GM19025 (cell line): ENCODE data around the gene LBHD2.

Experiments used
- ATAC-seq: cut with Tn5 transposase; IDR thresholded peaks from one replicate; pipeline ENCODE4 v1.9.1; 2021; ENCODE audit warnings: mild to moderate bottlenecking, low read depth, moderate library complexity; ENCODE audit not compliant: unreplicated experiment

The LBHD2 gene

DNA sequence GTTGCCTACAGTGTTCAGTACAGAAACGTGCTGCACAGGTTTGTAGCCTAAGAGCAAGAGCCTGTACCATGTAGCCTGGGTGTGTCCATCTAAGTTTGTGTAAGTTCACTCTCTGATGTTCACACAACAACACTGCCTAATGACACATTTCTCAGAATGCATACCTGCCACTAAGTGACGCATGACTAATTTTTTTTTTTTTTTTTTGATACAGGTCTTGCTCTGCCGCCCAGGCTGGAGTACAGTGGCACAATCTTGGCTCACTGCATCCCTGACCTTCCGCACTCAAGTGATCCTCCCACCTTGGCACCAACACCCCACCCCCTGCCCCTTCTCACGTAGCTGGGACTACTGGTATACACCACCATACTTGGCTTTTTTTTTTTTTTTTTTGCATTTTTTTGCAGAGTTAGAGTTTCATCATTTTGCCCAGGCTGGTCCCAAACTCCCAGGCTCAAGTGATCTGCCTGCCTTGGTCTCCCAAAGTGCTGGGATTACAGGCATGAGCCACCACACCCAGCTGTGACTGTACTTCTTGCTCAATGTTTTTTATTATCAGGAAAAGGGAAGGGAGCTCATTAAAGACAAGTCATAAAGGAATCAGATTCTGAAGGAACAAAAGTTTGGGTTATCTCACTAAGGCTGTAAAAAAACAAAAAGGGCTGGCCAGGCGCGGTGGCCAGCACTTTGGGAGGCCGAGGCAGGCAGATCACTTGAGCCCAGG is 16.6 kb upstream of the LBHD2 start:
- no peak for ATAC-seq

DNA sequence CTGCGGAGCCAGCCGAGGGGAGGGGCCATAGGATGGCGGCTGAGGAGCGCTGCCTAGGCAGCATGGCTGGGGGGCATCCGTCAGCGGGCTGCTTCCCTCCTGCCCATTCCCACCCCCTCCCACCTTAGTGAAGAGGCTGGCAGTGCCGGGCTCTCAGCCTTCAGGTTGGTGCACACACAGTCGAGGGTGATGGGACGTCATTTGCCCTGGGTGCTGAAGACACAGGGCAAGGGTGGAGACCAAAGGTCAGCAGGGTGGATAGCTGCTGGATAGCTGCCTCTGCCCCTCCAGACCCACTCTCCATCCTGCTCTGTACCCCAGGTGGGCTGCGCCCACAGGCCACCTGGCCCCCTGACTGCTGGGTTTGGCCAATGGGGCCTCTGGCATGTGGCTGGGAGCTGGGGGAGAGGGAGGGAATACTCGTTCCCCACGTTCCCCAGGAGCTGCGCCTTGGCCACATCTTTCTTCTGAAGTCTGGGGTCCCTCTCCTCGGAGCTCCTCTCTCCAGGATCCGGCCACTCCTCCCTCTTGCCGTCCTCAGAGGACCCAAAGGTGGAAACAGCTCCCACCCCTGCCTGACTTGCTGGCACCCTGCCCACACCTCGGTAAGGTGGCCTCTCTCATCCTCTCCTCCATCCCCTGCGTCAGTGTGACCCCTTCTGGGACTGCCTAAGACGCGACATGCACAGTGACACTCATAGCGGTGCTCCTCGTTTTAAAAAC is 15.5 kb upstream of the LBHD2 start:
- ATAC-seq, result no peak

DNA sequence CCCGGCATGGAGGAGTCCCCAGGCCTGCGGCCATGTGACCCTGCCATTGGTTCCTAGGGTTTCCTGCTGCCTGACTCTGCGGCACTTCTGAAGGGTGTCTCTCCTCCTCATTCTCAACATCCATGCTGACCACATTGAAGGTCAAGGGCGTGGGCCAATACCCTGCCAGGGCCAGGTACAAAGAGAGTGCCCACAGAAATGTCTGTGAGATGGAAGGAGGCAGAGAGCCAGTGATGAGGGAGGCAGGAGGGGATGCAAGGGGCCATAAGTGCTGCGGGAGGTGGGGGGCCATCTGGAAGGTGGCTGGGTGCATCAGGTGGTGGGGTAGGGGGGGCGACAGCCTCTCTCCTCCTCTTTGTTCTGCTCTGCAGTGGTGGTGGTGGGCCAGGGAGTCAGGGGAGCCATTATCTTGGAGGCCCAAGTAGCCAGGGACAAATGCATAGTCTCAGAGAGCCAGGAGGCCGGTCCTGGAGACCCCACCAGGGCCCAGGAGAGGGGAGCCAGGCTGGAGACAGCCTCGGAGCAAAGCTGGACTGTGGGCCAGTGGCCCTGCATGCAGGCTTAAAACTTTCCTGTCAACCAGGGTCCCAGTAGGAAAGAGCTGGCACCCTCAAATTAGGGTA is 13.6 kb upstream of the LBHD2 start:
- no peak for ATAC-seq

DNA sequence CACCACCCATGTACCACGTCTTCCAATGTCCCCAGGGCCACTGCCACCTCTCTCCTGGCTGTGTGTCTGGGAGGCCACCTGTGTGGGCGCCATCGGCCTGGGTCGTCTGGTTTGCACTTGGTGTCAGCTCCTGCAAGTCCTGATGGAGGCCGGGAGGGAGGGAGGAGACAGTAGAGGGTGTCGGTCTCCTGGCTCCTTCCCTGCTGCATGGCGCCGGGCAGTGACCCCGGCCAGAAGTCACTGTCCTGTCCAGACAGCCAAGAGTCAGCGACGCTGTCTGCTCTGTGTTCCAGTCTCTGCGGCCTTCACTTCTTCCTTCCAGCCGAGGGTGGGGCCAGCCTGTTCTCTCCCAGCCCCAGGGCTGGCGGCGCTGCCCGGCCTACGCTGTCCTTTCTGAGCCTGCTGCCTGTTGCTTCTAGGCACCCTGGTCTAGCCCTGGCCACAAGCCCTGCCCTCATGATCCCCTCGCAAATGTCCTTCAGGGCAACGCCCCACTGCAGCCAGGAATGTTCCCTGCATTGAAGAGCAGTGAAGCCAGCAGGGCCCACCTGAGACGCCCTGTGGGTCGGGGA is 13.0 kb upstream of the LBHD2 start:
- ATAC-seq, result no peak

DNA sequence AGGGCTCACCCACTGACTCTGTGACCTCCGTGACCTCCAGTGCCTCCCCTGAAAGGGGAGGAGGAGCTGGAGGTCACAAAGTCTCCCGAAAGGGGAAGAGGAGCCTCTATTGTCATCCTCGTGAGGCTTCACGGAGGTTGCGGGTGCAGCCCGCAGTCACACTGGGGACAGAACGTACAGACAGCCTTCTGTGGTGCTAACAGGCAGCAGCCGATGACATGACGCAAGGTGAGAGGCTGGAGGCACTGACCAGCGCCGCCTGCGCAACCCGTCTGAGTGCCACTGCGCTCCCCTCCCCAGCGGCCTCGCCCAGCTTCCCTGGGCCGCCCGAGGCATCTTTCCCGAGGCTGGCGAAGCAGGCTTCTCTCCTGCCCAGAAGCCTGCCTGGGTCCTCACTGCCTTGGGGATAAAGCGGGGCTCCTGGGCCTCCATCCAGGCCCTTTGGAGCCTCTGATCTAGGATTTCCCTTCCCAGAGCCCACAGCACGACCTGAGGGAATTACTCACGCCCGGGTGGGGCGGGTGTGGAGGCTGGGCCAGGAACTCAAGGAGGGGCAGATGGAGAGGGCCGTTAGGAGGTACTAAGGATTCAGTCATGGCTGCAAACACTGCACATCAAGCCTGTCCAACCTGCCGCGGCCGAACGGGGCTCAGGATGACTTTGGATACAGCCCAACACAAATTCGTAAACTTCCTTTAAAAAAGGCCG is 12.3 kb upstream of the LBHD2 start:
- no peak for ATAC-seq

DNA sequence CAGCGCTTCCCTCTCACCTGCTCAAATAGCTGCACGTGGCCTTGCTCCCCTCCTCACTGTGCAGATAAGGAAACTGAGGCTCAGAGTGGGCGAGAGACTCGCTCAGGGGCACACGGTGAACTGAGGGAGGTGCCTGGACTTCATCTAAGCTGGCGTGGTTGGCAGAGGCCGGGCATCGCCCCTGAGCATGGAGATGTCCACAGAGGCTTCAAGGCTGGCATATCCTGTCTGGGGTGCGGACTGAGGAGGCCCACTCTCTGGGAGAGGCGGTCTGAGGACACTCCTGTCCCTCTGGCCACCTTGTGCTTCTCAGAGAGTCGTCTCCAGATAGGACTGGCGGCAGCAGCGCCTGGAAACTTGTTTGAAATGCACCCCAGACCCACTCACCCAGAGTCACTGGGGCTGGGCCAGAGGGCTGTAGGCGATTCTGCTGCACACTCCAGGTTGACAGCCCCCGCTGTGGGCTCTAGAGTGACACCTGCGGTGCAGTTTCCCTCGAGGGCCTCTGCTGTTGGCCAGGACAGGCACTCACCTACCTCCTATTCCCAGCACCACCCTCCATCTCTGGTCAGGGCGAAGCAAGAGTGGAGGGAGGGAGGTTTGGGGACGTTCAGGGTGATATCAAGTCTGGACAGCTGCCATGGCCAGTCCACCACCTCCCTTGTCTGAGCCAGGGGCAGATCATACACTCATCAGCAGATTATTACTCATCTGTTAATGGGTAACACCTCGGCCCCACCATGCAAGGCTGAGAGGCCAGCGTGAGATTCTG is 11.2 kb upstream of the LBHD2 start:
- no peak for ATAC-seq

DNA sequence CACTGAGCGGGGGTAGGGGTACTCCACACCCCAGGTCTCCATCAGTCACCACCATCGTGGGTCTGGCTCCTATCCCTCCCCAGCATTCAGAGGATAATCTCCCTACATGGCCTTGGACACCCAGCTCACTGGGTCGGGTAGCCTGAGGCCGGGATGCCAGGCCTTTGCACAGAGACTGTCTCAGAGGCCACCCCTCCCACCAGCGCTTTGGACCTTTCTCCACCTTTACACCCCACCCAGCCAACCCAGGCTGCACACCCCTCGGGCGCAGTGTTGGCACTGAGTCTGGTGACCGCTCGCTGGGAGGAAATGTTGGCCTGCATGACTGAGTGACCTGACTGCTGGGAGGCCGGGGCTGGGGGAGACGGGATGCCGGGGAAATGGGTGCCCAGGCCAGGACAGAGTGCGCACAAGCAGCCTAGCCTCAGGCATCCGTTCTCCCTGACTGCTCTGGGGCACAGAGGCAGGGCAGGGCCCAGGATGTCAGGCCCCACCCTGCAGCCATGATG is 10.6 kb upstream of the LBHD2 start:
- no peak for ATAC-seq

DNA sequence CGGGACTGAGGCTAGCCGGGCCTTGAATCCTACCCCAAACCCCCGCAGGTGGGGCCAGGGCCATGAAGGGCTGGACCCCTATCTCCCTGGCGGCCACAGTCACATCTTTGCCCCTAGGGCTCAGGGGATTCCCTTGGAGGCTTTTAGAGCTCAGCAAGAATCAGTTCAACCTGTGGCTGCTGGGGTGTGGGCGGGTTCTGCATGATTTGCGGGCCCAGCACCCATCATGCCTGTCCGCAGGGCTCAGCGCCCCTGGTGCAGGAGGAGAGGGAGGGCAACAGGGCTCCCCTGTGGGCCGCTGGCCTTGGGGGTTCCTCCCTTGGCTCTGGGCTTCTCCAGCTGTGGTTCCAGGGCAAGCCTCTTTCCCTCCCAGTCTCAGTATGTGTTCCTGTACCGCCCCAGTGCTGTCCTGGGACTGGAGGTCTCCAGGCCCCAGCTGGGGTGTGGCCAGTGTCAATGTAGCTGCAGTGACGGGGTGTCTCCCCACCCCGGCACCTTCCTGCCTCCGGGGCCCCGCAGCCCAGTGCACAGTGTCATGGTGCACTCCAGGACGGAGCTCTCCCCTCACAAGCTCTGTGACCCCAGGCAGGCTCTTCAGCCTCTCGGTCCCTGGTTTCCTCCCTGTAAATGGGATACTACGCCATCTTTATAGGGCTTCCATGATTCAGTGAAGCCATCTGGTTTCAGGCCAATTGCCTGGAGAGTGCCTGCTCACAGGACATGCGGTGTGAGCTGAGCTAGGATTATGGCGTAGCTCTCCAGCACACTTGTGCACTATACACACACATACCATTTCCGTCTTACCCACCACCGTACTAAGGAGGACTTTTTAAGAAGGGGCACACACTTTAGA is 9.9 kb upstream of the LBHD2 start:
- ATAC-seq, result no peak

DNA sequence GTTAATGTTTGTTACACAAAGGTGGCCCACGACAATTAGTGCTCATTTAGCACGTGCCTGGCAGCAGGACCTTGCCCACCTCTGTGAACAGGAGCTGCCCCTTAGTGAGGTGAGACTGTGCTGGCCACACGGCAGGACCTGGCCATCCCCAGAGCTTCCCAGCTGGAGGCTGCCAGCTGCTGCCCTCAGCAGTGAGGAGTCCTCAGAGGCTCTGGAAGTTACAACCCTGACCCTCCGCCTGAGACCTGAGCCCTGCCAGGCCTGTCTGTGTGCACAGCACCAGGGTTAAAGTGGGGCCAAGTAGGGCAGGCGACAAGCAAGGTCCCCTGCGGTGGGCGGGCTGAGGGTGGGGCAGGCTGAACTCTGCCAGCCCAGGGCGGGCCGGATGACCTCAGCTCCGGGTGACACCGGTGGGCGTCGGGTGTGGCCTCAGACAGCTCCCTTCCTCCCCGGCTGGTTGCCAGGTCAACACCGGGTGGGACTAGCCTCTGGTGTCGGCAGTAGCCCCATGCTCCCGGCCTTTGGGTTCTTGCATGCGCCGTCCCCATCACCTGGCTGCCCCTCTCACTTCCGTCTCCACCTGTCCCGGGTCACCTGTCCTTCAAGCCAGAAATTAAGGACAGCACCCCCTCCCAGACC is 9.2 kb upstream of the LBHD2 start:
- ATAC-seq, result no peak

DNA sequence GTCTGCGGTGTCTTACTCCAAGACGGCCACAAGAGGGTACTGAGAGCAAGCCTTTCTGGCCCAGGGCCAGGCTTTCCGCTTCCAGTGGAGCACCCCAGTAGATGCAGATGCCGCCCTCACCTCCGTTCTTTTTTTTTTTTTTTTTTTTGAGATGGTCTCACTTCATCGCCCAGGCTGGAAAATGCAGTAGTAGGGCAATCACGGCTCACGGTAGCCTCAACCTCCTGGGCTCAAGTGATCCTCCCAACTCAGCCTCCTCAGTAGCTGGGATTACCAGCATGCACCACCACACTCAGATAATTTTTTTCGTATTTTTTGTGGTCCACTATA is 5.6 kb upstream of the LBHD2 start:
- peak; percentile 47 for ATAC-seq

DNA sequence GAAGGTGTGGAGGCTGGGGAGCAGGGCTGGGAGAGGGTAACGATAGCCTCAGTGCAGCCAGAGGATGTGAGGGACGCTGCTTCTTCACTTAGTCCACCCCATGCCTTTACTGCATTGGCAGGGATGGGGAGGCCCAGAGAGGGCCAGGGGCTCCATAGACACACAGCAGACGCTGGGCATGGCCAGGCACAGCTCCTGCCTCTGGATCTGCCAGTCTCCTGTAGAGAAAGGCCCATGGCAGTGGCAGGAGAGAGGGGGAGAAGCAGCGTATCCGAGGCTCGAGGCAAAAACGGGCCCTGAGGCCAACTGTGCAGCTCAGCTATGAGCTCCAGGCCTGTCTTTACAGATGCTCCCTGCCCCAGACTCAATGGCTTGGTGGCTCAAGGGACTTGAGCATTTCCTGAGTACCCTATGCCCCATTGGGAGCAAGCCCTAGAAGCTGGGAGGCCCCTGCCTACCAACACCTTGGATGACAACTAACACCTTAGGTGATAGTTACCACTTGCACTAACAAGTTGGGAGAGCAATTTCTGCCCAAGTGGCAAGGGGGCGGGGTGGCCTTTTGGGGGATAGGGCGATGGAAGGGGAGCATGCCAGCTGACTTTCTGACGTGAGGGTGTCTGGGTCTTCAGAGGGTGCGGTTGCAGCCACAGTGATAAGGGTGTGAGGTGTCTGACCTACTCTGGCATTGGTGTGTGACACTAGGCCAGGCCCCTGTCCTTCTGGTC is 5.0 kb upstream of the LBHD2 start:
- ATAC-seq, result no peak

DNA sequence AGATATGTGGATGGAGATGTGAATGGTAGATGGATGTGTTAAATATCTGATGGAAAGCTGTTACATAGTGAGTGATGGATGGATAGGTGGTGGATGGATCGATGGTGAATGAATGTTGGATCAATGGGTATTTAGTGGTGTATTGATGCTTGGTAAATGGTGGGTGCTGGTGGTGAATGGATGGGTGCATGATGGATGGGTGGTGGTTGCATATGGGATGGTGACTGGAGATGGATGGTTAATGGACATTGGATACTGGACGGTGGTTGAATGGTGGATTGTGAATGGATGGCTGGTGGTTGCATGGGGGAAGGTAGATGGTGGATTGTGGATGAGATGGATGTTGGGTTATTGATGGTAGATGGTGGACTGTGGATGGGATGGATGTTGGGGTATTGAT is 2.1 kb upstream of the LBHD2 start:
- ATAC-seq, result no peak

DNA sequence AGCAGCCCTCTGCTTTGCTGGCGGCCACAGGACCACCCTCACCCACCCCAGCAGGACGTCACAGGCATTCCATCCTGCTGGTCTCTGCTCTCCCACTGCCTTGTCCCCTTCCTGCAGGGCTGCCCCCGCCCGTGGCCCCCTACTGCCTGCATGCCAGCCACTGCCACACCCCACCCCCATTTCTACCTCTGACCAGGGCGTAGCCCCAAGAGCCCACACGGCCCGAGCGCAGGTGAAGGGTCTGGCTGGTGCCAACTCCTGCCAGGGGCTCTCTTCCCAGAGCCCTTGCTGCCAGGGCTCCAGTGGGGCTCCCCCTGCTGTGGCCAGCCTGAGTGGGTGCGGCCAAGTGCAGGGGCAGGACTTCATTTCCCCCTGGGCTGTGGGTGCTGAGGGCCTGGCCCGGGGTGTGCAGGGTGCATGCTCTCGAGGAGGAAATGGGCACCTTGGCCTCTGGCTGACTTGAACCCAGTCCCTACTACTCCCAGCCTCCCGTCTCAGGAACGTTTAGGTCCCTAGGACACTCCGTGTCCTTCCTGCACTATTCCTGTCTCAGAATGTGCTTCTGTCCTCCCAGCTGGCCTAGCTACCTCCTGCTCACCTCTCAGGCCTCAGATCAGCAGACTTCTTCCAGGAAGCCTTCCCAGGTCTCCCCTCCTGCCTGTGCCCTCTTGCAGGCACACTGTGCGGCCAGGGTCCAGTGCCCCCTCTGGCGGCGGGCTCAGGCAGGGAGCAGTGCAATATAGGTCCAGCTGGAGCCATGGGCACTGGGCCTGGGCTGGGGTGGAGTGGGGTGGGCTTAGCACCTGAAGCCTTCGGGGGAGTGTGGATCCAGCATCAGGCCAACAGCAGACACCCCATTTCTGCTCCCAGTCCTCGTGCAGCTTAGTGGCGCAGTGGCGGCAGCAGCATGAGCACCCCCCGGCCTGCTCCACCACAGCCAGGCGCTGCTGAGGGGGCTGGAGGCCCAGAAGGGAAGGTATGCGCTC is 1.4 kb downstream of the LBHD2 start:
- no peak for ATAC-seq

DNA sequence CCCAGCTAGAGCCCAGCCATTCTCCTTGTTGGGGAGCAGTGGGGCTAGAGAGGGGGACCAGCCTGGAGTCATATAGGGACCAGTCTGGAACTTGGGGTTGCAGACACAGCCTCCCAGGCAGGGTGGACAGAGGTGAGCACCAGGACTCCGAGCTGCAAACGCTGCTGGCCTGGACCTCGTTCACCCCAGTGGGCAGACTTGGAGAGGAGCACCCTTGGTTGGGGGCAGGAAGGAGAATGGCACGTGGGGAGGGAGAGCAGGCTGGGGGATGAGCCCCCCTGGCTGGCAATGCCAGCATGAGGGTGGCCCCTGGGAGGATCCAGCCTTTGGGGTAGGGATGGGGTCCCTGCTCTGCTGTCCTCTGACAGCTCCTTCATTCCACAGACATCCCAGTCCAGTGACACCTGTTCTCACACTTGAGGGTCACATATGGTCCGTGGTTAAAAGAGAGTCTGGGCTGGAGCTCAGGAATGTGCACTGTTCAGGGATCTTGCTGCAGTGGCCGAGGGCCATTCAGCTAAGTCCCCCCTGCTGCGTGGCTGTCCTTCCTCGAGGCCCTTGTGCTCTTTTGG is 2.8 kb downstream of the LBHD2 start:
- no peak for ATAC-seq

DNA sequence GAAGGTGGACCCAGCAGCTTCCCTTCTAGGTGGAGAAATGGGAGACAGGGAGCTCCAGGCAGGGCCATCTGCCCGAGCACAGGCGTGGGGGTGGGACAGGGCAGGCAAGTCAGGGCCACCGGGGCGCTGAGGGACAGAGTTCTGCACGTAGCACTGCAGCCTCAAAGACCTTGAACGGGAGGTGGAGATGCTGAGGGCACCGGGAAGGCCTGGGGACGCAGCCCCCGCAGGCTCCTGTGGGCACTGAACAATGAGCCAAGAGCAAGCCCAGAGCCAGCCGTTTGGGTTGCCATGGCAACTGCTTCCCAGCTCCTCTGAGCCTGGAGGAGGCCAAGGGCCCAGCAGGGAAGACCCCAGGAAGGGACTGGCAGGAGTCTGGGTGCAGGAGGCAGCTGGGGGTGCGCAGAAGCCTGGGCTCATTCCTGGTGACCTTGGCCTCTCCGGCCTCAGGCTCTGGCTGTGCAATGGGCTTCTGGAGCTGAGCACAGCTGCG is 3.4 kb downstream of the LBHD2 start:
- ATAC-seq, result no peak

DNA sequence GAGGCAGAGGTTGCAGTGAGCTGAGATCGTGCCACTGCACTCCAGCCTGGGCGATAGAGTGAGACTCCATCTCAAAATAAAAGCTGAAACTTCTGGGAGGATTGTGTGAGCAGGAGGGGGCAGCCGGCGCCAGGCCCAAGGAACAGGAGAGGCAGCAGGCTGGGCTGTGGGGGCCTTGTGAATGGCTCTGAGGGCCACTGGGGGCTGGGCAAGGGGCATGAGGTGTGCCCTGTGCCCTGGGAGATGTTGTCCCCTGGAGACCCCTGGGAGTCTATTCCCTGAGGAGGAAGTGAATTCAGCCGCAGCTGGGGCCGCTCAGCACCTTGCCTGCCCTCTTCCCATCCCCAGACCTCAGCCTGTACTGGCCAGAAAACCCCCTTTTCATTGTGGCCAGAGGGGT is 4.9 kb downstream of the LBHD2 start:
- ATAC-seq, result no peak
